Lower leg skin (tissue), 4 donors: ENCODE data around the gene SGIP1. TPM values are rescaled to one million over a fixed set of nuclear protein-coding genes. Genes with fewer than 3 reads are reported as not detected.

Experiments
- DNase-seq, 2 donors: peaks; one replicate each; pipeline ENCODE4 v3.0.0-alpha.2; 2019; ENCODE audit warnings: low spot score in 2 of 2
- H3K4me3 ChIP-seq: fragments of 200-600 bp; sonication (generic); 2 replicates; pipeline ENCODE4 v1.5.1; 2017; ENCODE audit warnings: mild to moderate bottlenecking, low read depth; ENCODE audit not compliant: poor library complexity, severe bottlenecking
- CTCF ChIP-seq, 3 donors: fragments of 450-650 bp; IDR thresholded peaks; one replicate each; pipeline ENCODE4 v1.5.1; 2016; ENCODE audit warnings: antibody characterized with exemption in 3 of 3, mild to moderate bottlenecking in 3 of 3, moderate library complexity in 2 of 3
- POLR2A ChIP-seq, 2 donors: fragments of 450-650 bp; IDR thresholded peaks; one replicate each; pipeline ENCODE4 v1.6.1; 2016 to 2017; ENCODE audit warnings: antibody characterized with exemption in 2 of 2, mild to moderate bottlenecking in 1 of 2, moderate library complexity in 1 of 2
- WGBS, 2 donors: methylation state at CpG; one replicate each; pipeline ENCODE4 v1.1.5; 2018; 5-methylcytosine and 5-hydroxymethylcytosine counted together
- intact Hi-C: fragments of 100-400 bp; cut with DNase I; formaldehyde crosslinking; loops from one replicate; pipeline ENCODE4 v1.15.0; 2023; ENCODE audit warnings: low total_unique reads
- total RNA-seq, 4 donors: library from RNA; depleted of rRNA; stranded (reverse); fragments of >200 nt; gene quantifications; one replicate each; pipeline ENCODE4 v1.1.0, GENCODE V29; 2016

SGIP1 gene
- total RNA-seq, 4 donors from 2014 or later = 0.39 to 7.0 (median 2.4) TPM

- no peak overlapping the region for H3K4me3 ChIP-seq
- no peak for DNase-seq
- intact Hi-C loops = no loop called here
- no peak for TF ChIP-seq CTCF (IDR thresholded peaks at IDR 0.05)
- TF ChIP-seq POLR2A (IDR thresholded peaks at IDR 0.05) = no peak
Observed at GRCh38 chr1:66626261-66626660, 92.3 kb downstream of the SGIP1 start.

GRCh38 chr1:66628926-66629325, 95.0 kb downstream of the SGIP1 start:
- no peak overlapping the region for H3K4me3 ChIP-seq
- intact Hi-C loops = no loop called here
- TF ChIP-seq CTCF (IDR thresholded peaks at IDR 0.05) = no peak
- no peak for TF ChIP-seq POLR2A (IDR thresholded peaks at IDR 0.05)
- WGBS, 2 donors = 89 to 90% methylated on average over 1 of the region's 1 CpG
- DNase-seq = no peak

DNA sequence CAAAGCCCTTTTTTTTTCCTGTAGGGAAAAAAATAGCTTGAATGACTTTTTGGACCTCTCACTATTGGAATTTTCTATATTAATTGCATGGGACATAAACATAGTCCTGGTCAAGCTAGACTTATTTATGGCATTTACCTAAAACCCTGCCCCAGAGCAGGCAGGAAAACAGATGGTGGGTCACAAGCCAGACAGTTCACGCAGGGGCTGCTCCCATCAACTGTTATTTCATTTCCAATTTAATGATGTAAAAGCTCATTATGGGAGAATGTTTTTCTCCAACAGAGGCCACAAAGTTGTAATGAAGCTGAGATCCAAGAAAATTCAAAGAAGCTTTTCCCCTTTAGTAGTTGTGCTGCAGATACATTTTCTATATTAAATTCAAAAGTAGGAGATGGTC, 99.2 kb downstream of the SGIP1 start:
- intact Hi-C loops = no loop called here
- WGBS, 2 donors = 59 to 71% methylated on average over 1 of the region's 1 CpG
- no peak for DNase-seq
- no peak overlapping the region for H3K4me3 ChIP-seq
- TF ChIP-seq CTCF (IDR thresholded peaks at IDR 0.05) (no peak), POLR2A (IDR thresholded peaks at IDR 0.05) (no peak)

- H3K4me3 ChIP-seq = no peak overlapping the region
- intact Hi-C loops = no loop called here
- WGBS, 2 donors = 47 to 50% methylated on average over 1 of the region's 1 CpG
Observed at GRCh38 chr1:66637146-66637545, 103.2 kb downstream of the SGIP1 start.

GRCh38 chr1:66641891-66642473, 108.0 kb downstream of the SGIP1 start:
- DNase-seq = no peak
- TF ChIP-seq CTCF (IDR thresholded peaks at IDR 0.05) = no peak
- WGBS, 2 donors = 65 to 77% methylated on average over 4 of the region's 4 CpGs
- no peak overlapping the region for H3K4me3 ChIP-seq
- intact Hi-C loops = no loop called here

More at GRCh38 chr1:66637146-66637545, 103.2 kb downstream of the SGIP1 start:
- TF ChIP-seq POLR2A (IDR thresholded peaks at IDR 0.05) (no peak), CTCF (IDR thresholded peaks at IDR 0.05) (no peak)
- DNase-seq = no peak

DNA sequence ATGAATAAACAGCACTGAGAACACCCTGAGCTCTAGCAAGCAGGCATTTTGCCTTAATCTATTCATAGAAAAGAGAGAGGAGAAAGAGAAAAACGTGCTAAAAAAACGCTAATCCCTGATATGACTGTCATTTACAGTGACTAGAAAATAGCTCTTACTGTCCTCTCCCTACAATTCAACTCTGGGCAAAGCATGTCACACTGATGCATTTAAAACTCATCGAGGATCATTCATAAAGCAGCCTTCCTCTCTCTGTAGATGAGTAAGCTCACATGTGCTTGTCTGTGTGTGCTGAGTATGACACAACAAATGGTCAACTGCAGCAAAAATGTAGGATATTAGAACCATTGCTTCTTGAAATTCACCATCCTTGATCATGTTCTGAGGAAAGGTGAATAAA, 109.0 kb downstream of the SGIP1 start:
- 60 to 72% methylated on average over 3 of the region's 3 CpGs for WGBS, 2 donors
- intact Hi-C loops = no loop called here
- TF ChIP-seq POLR2A (IDR thresholded peaks at IDR 0.05) (no peak), CTCF (IDR thresholded peaks at IDR 0.05) (no peak)
- DNase-seq = no peak
- H3K4me3 ChIP-seq = no peak overlapping the region
